K562 (cell line): ENCODE results near the gene PRMT5. TPM values are rescaled to one million over a fixed set of nuclear protein-coding genes. Genes with fewer than 3 reads are reported as not detected.

Source experiments
- ATAC-seq: fragments of 200-7000 bp; cut with Tn5 transposase; 3 replicates; pipeline ENCODE4 v1.9.1; 2020; ENCODE audit warnings: moderate library complexity
- BruUV-seq: library from RNA; stranded (reverse); fragments of 400-500 nt; replicated peaks from 2 replicates; lab custom pipeline; 2021; lab: Mats Ljungman, UMichigan
- CTCF ChIA-PET: fragments of 300-600 bp; formaldehyde crosslinking; extraction: SDS; loops from one replicate; lab custom pipeline; 2021; ENCODE audit warnings: low intra/inter-chr PET ratio; lab: Yijun Ruan, JAX
- POLR2A ChIA-PET: fragments of 300-600, 350-650 bp; sonication (Branson Sonifier 250); formaldehyde crosslinking; extraction: SDS; loops from one replicate; lab custom pipeline; 2021; ENCODE audit warnings: antibody characterized with exemption, inconsistent platforms; lab: Yijun Ruan, JAX
- DNase-seq, 4 experiments: peaks; one replicate each; pipeline versions ENCODE4 v3.0.0 to v3.0.0-alpha.2; 2011 to 2018; ENCODE audit warnings: low spot score in 3 of 4, mixed read lengths in 3 of 4; ENCODE audit errors: extremely low read depth in 1 of 4
- FAIRE-seq: peaks from 2 replicates; lab custom pipeline; 2011; peaks lifted over from hg19 to GRCh38; lab: Jason Lieb, UNC
- H2AFZ ChIP-seq: 2 replicates; pipeline ENCODE4 v1.6.0; 2011; ENCODE audit warnings: low read depth, low read length, control low read depth, inconsistent platforms
- H3K27ac ChIP-seq: fragments of 200-600 bp; 3 replicates; pipeline ENCODE4 v1.8.0; 2011; ENCODE audit warnings: low read depth, mild to moderate bottlenecking, control low read depth, inconsistent platforms, low read length, moderate library complexity, mixed read lengths; ENCODE audit errors: extremely low read depth
- H3K27me3 ChIP-seq, 2 experiments: fragments of 300-600 bp in 1 of 2; 2 replicates in 1 of 2; 3 replicates in 1 of 2; pipeline versions ENCODE4 v1.6.0 to v1.8.0; 2011; ENCODE audit warnings: inconsistent platforms in 2 of 2, low read length in 2 of 2, mild to moderate bottlenecking in 1 of 2, mixed read lengths in 1 of 2, moderate library complexity in 1 of 2; ENCODE audit not compliant: control insufficient read depth in 2 of 2, insufficient read depth in 2 of 2
- H3K36me3 ChIP-seq: fragments of 300-600 bp; 3 replicates; pipeline ENCODE4 v1.8.0; 2011; ENCODE audit warnings: mild to moderate bottlenecking, low read length, inconsistent platforms; ENCODE audit not compliant: control insufficient read depth, insufficient read depth
- H3K4me1 ChIP-seq, 2 experiments: fragments of 200-600 bp in 1 of 2; replicated peaks in 1 of 2; 2 replicates in 1 of 2; 3 replicates in 1 of 2; pipeline versions ENCODE4 v1.5.1 to v1.8.0; 2011; ENCODE audit warnings: inconsistent platforms in 2 of 2, low read length in 2 of 2, mild to moderate bottlenecking in 1 of 2, mixed read lengths in 1 of 2, moderate library complexity in 1 of 2; ENCODE audit not compliant: control insufficient read depth in 2 of 2, insufficient read depth in 2 of 2
- H3K4me2 ChIP-seq: 2 replicates; pipeline ENCODE4 v1.6.1; 2011; ENCODE audit warnings: low read length, control low read depth, inconsistent platforms, mixed read lengths; ENCODE audit not compliant: insufficient read depth
- H3K4me3 ChIP-seq: fragments of 200-600 bp; sonication (generic), shearing (Covaris generic); 2 replicates; pipeline ENCODE4 v1.5.1; 2016; ENCODE audit warnings: control low read depth, inconsistent platforms
- H3K79me2 ChIP-seq: fragments of 200-600 bp; 3 replicates; pipeline ENCODE4 v1.8.0; 2011; ENCODE audit warnings: low read length, inconsistent platforms; ENCODE audit not compliant: control insufficient read depth, insufficient read depth
- H3K9ac ChIP-seq, 2 experiments: 2 replicates each; pipeline versions ENCODE4 v1.6.0 to v1.6.1; 2011; ENCODE audit warnings: low read depth in 2 of 2, low read length in 2 of 2, control low read depth in 1 of 2, inconsistent platforms in 1 of 2, mild to moderate bottlenecking in 1 of 2, mixed read lengths in 1 of 2; ENCODE audit not compliant: insufficient read depth in 1 of 2
- H3K9me1 ChIP-seq: one replicate; pipeline ENCODE4 v1.6.0; 2011; ENCODE audit warnings: inconsistent platforms, mild to moderate bottlenecking, low read length, moderate library complexity; ENCODE audit not compliant: control insufficient read depth, insufficient read depth
- H3K9me3 ChIP-seq: replicated peaks from 2 replicates; pipeline ENCODE4 v1.5.1; 2011; ENCODE audit warnings: low read depth, low read length, inconsistent platforms; ENCODE audit not compliant: control insufficient read depth, insufficient read depth
- H4K20me1 ChIP-seq: replicated peaks from 2 replicates; pipeline ENCODE4 v1.6.1; 2011; ENCODE audit warnings: low read length, inconsistent platforms, mixed read lengths; ENCODE audit not compliant: control insufficient read depth, insufficient read depth
- BRF1 ChIP-seq: IDR thresholded peaks from 3 replicates; pipeline ENCODE4 v1.6.1; 2011; ENCODE audit warnings: borderline replicate concordance, mild to moderate bottlenecking; ENCODE audit not compliant: insufficient read length; ENCODE audit errors: extremely low read depth
- ERF ChIP-seq: fragments of 450-650 bp; formaldehyde crosslinking; IDR thresholded peaks from 2 replicates; pipeline ENCODE4 v1.4.0; 2020; ENCODE audit warnings: mild to moderate bottlenecking, mixed read lengths
- NR2C1 ChIP-seq, 2 experiments: fragments of 450-650 bp; IDR thresholded peaks; 2 replicates each; pipeline ENCODE4 v1.6.1; 2017; ENCODE audit warnings: mild to moderate bottlenecking in 2 of 2, antibody characterized with exemption in 1 of 2, inconsistent platforms in 1 of 2, missing compliant biosample characterization in 1 of 2, missing genetic modification characterization in 1 of 2
- YBX1 ChIP-seq: fragments of 450-650 bp; IDR thresholded peaks from 2 replicates; pipeline ENCODE4 v1.7.1; 2016; ENCODE audit warnings: mild to moderate bottlenecking
- ZFP36 ChIP-seq: fragments of 150-350 bp; IDR thresholded peaks from 2 replicates; pipeline ENCODE4 v1.6.1; 2018; ENCODE audit warnings: low read length, low read depth; ENCODE audit not compliant: partially characterized antibody
- WGBS: fragments of 100-300 bp; shearing (Covaris generic); methylation state at CpG from one replicate; pipeline ENCODE4 v1.1.6; 2016; ENCODE audit warnings: low coverage, mixed read lengths; ENCODE audit not compliant: insufficient coverage; ENCODE audit errors: missing lambda C conversion rate; 5-methylcytosine and 5-hydroxymethylcytosine counted together
- in situ Hi-C: fragments of 300-500 bp; cut with MboI; formaldehyde crosslinking; loops from 4 replicates; pipeline ENCODE4 v1.15.0; 2018; ENCODE audit warnings: inconsistent platforms, mixed read lengths
- intact Hi-C: fragments of 100-400 bp; cut with micrococcal nuclease; formaldehyde crosslinking; loops from 2 replicates; pipeline ENCODE4 v1.14.2; 2022
- polyA plus RNA-seq, 8 experiments: library from polyadenylated mRNA; depleted of rRNA in 4 of 8; stranded (reverse) in 5 of 8; unstranded in 3 of 8; fragments of >200 nt; fragmentation: Nextera tagmentation in 2 of 8; fragmentation: Illumina TruSeq in 1 of 8; extraction: Ambion mirVana in 2 of 8; extraction: Trizol in 1 of 8; gene quantifications; 2 replicates each; pipeline versions ENCODE4 v1.2.1 to v1.2.3, GENCODE V29; 2011 to 2014; ENCODE audit warnings: inconsistent platforms in 1 of 8, missing spikeins in 1 of 8
- total RNA-seq, 7 experiments: library from RNA; depleted of rRNA in 6 of 7; stranded (reverse); fragments of >200 nt in 6 of 7; fragmentation: Illumina TruSeq in 2 of 7; extraction: Trizol in 2 of 7; gene quantifications; 2 replicates each; pipeline versions ENCODE4 v1.2.1 to v1.2.3, GENCODE V29; 2011 to 2021; ENCODE audit warnings: low replicate concordance in 1 of 7

The PRMT5 gene
- total and polyA plus RNA-seq, 9 of the 15 experiments (the other 6 are each of a cell fraction or from before 2014, with no cell fraction given), result 114 to 552 (median 222) TPM

- no peaks in the 10 kb centered on the region for H3K27me3 ChIP-seq
- H2AFZ ChIP-seq, result peak overlapping the region; percentile 77
- FAIRE-seq (no peak), DNase-seq (no peak), ATAC-seq (peak; percentile 2; the same call in 1 of the 3 replicates)
- H3K27ac ChIP-seq, result peak overlapping the region; percentile 71
- H3K4me1 ChIP-seq, result peaks cover 0 to 25% of the 10 kb centered on the region in 2 experiments; a peak in 4 of 5 replicates
- ChIA-PET CTCF (no interaction called here), POLR2A (interaction anchor here (0.6 to 4.5 kb wide), 23 partner anchors 9 to 330 kb away, joined by 3 to 62 read pairs (median 4); partner anchors contain the start of genes ACIN1, C14orf119, DAD1 and HAUS4)
- in situ Hi-C loops, result no loop called here
- intact Hi-C loops, result loop anchor here (5.0 kb wide), 1 partner anchor 47 kb away; the partner anchor contains the start of gene LRP10
- no TSS peak for BruUV-seq
- peaks cover 68% of the 10 kb centered on the region for H3K36me3 ChIP-seq
- H3K9ac ChIP-seq, result peak overlapping the region; percentile 15 to 46; a peak in 2 of 4 replicates
- peak overlapping the region; percentile 93 for H3K4me2 ChIP-seq
- peak overlapping the region; percentile 28 for H3K4me3 ChIP-seq
- TF ChIP-seq BRF1 (no peak), YBX1 (no peak), ERF (CRISPR knock-in tag) (0 out of 2 replicates have a peak, but pooled peaks have one; percentile 42), NR2C1 (IDR thresholded peaks at IDR 0.05) (no peak), NR2C1 (tag; IDR thresholded peaks at IDR 0.05) (0 out of 2 replicates have a peak, but pooled peaks have one; percentile 12), ZFP36 (no peak)
- 6% methylated on average over 10 of the region's 10 CpGs for WGBS
- H3K9me3 ChIP-seq, result no peaks in the 10 kb centered on the region
- no peaks in the 10 kb centered on the region for H4K20me1 ChIP-seq
- H3K79me2 ChIP-seq, result peaks cover 46% of the 10 kb centered on the region
- H3K9me1 ChIP-seq, result no peaks in the 10 kb centered on the region
These were observed 9.6 kb downstream of the PRMT5 start for GRCh38 chr14:22919601-22919921.
